ENCODE results near the gene SLC35E1.

GRCh38 chr19:16573296-16573695 lies 1.1 kb upstream of the SLC35E1 start:
- TF ChIP-seq CTCF (IDR thresholded peaks at IDR 0.05) (no peak), POLR2A (IDR thresholded peaks at IDR 0.05) (no peak)

All from right lobe of liver (tissue), 4 donors.